ENCODE data around the gene DACT2.

DNA sequence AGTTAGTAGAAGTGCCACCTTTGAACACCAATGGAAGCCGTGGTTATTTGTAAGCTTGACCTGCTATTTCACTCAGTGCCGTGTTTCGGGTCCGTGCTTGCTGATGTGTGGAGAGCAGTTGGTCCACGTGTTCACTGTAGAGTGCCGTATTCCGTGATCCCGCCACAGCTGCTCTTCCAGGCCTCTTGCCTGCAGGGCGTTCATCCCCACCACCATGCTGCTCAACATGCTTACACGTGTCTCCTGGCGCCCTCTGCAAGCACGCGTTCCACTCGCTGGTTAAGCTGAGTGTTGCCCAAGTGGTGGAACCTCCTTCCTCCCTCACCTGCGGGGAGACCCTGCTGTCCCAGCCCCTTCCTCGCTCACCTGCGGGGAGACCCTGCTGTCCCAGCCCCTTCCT is 28.0 kb upstream of the DACT2 start:
- TF ChIP-seq, protein P1, sequence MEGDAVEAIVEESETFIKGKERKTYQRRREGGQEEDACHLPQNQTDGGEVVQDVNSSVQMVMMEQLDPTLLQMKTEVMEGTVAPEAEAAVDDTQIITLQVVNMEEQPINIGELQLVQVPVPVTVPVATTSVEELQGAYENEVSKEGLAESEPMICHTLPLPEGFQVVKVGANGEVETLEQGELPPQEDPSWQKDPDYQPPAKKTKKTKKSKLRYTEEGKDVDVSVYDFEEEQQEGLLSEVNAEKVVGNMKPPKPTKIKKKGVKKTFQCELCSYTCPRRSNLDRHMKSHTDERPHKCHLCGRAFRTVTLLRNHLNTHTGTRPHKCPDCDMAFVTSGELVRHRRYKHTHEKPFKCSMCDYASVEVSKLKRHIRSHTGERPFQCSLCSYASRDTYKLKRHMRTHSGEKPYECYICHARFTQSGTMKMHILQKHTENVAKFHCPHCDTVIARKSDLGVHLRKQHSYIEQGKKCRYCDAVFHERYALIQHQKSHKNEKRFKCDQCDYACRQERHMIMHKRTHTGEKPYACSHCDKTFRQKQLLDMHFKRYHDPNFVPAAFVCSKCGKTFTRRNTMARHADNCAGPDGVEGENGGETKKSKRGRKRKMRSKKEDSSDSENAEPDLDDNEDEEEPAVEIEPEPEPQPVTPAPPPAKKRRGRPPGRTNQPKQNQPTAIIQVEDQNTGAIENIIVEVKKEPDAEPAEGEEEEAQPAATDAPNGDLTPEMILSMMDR (IDR thresholded peaks at IDR 0.05): no peak
- TF ChIP-seq POLR2A (IDR thresholded peaks at IDR 0.05): no peak

Measured in body of pancreas (tissue), 4 donors.